SH-SY5Y (cell line): Measurements from ENCODE around the gene KLHL10.

Experiments used
- GATA2 ChIP-seq: IDR thresholded peaks from 2 replicates; pipeline ENCODE4 v1.6.1; 2011; ENCODE audit warnings: mild to moderate bottlenecking, low read depth, low read length
- GATA3 ChIP-seq: IDR thresholded peaks from 2 replicates; pipeline ENCODE4 v1.6.1; 2011; ENCODE audit warnings: low read depth, mild to moderate bottlenecking, low read length, moderate library complexity

- no peak for TF ChIP-seq GATA2
- TF ChIP-seq GATA3: no peak
These were observed 19.6 kb upstream of the KLHL10 start for GRCh38 chr17:41818024-41818423.
